NCI-H524 (cell line): ENCODE results near the gene KCNAB2.

ENCODE experiments used
- DNase-seq, 2 experiments: peaks; one replicate each; lab custom pipeline; 2025; lab: John Stamatoyannopoulos, UW

Gene KCNAB2

GRCh38 chr1:6045561-6045960, at the start of gene KCNAB2:
TSS of gene KCNAB2 (plus strand) at chr1:6045888. CDS start at chr1:6051537, 5,649 bp downstream.
- DNase-seq, result no peak

GRCh38 chr1:5996641-5997270, 48.9 kb upstream of the KCNAB2 start:
- no peak for DNase-seq

GRCh38 chr1:5997316-5997715, 48.4 kb upstream of the KCNAB2 start:
- no peak for DNase-seq

DNA sequence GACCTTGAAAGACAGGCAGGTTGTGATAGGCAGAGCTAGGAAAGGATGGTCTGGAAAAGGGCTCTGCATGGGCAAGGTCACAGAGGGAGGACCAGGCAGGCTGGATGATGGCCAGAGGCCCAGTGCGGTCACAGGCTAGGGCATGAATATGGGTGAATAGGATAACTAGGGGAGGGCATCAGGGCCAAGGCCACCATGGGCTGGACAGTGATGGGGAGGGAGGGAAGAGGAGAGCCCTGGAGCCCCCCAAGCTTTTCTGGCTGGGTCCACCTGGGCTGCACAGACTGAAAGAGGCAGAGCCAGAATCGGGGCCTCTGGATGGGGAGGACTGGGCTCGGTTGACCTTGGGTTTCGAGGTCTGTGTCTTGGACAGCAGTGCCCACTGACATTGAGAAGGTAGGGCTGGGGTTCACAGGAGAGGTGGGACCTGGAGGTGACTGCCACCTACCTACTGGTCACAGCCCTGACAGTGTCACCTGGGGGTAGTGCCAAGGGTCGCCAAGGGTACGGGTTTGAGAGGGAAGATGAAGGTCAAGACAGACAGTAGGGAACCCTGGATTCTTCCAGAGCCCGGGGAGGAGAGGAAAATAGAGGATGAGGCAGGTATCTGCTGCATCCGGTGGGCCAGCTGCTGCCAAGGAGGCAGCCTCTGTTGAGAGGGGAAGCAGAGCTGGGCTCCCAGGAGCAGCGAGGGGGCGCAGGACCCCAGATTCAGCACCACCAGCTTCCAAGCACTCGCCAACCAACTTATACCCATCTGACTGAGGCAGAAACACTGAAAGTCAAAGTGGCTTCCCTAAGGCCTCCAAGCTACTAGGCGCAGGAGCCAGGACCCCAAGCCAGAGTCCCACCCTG, 47.4 kb upstream of the KCNAB2 start:
- no peak for DNase-seq

- DNase-seq, result no peak
These were observed 46.8 kb upstream of the KCNAB2 start for GRCh38 chr1:5998906-5999301.

DNA sequence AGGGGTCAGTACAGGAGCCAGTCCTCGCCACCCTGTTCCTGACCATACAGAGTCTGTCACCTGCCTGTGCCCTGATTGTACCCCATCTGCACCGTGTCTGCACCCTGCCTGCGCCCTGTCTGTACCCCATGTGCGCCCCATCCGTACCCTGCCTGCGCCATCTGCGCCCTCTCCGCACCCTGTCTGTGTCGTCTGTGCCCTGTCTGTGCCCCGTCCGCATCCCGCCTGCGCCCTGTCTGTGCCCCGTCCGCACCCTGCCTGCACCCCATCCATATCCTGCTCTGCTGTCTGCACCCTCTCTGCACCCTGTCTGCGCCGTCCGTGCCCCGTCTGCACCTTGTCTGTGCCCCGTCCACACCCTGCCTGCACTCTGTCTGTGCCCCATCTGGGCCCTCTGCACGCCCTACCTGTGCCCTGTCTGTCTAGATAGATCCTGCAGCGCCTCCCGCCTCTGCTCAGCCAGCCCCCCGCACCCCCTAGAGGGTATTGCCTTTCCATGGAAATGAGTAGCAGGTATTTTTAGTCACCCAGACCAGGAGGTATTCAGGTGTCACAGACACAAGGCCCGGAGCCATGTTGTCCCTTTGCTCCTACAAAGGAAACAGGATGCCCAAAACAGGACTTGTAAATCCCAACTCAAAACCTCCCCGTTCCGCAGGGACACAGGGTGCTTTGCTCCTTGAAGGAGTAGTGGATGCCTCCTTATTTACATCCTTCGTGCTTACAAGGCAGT, 45.8 kb upstream of the KCNAB2 start:
- DNase-seq, result no peak

DNA sequence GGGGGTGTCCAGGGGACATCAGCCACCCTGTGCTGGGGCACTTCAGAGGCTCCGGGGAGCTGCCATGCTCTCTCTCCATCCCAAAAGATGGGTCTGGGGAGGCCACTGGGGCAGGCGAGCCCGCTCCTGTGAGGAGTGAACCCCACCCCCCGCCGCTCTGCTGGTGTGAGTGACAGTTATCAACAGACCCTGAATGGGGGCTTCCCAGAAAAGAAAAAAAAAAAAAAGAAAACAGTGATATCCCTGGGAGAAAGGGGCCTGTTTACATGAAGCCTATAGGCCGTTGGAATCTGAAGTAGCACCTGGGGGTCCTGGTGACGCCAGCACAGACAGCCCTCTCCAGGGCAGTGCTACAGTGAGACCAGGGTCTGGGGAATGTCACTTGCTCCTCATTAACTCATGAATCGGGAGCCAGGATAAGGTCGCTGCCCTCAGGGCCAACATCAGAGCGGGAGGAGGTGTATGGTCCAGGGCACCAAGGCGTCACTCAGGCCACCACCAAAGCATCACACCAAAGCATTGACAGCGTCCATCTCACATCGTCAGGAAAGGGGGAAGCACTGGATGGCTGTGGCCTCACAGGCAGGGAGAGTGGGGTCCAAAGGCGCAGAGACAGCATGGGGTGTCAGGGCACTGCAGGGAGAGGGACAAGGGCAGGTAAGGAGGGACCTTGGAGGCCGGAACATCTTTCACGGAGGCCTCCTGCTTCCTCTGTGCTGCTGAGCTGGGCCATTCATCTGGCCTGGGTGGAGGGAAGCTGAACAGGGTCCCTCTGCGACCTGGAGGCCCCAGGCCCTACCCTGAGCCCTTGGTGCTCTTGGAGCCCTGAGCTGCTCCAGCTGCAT, 45.0 kb upstream of the KCNAB2 start:
- no peak for DNase-seq

GRCh38 chr1:6001992-6002576, 43.6 kb upstream of the KCNAB2 start:
- peak; percentile 35 to 70 for DNase-seq

DNA sequence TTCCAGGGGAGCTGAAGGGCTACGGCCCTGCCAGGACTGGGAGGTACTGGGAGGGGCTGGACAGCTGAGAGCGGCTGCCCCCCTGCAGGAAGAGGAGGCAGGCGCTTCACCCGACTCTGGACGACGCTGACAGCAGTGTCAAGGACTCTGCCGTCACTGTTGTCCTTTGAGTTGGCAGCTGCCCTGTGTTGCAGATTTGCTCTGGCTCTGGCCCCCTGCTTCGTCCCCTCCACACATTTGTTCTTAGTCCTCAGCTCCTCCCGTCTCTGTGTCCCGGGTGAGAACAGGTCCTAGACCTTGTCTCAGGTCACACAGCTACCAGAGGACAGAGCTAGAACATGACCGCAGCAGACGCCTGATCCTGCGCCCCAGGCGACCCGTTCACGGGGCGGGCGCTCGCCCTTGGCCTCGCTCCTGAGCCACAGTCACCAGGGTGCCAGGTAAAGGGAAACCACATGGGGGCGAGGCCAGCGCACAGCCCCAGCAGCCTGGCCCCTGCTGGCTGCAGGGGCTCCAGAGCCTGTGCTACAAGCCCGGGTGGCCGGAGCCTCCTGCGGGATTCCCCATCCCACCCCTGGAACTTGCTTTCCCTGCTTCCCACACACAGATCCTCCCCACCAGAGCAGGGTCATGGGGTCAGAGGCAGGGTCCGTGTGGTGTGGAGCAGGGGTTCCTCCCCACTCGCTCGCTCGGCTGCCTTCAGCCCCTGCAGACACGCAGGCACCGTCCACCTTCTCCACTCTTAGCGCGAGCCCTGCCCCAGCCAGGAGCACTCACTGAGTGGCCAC, 42.8 kb upstream of the KCNAB2 start:
- DNase-seq, result peak in 1 of 2 experiments; percentile 55

- peak; percentile 75 to 90 for DNase-seq
These were observed 41.9 kb upstream of the KCNAB2 start for GRCh38 chr1:6003568-6004411.

DNA sequence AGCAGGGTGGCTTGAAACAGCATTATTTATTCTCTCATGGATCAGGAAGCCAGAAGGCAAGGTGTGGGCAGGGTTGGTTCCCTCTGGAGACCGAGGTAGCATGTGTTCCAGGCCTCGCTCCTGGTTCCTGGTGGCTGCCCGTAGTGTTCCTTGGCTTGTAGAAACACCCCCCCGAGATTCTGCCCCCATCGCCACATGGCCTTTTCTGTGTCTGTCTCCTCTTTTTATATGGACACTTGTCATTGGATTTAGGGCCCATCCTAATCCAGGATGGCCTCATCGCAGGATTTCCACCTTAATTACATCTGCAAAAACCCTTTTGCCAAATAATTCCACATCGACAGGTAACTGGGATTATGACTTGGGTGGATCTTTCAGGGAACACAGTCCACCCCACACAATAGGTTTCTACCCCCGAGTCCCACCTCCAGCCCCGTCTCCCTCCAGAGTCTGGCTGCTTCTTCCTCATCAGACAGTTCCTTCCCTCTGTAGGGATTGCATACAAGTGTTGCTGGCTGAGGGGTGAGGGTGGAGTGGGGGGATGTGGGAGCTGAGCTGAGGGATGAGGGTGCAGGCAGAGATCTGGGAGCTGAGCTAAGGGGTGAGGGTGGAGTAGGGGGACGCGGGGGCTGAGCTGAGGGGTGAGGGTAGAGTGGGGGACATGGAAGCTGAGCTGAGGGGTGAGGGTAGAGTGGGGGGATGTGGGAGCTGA, 41.1 kb upstream of the KCNAB2 start:
- DNase-seq, result no peak

GRCh38 chr1:6005276-6005917, 40.3 kb upstream of the KCNAB2 start:
- DNase-seq, result peak in 1 of 2 experiments; percentile 15

GRCh38 chr1:6006882-6007281, 38.8 kb upstream of the KCNAB2 start:
- DNase-seq, result no peak

DNA sequence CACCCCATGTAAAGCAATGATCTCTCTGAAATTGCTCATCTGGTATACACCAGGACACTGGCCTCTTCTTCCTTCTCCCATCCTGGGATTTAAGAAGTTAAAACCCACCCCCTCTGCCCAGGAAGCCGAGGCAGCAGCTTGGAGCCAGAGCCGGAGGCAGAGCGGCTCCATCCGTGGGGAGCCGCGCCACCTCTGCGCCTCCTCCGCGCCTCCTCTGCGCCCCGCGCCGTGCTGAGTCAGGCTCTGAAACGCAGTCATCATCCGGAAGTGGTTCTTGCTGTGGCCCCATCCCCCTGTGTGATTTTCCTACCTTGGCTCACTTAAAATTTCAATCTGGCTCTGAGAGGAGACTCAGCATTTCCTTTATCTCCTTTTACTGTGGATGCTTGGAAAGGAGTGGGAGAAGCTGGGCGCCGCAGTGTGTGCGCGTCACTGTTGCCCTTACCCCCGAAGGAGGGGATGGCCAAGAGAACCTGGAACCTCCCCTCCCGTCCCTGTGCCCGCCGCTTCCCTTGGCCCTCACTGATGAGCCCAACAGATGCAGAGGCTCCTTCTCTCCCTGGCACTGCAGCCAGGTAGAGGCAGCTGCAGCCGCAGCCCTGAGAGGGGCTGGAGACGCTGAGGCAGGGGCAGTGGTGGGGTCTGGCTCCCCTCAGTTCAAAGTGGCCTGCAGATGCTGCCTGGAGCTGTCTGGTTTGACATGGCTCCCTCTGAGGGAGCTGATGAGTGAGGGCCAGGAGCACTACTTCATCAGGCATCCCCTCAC, 38.2 kb upstream of the KCNAB2 start:
- DNase-seq, result no peak

GRCh38 chr1:6008084-6008415, 37.6 kb upstream of the KCNAB2 start:
- no peak for DNase-seq

DNA sequence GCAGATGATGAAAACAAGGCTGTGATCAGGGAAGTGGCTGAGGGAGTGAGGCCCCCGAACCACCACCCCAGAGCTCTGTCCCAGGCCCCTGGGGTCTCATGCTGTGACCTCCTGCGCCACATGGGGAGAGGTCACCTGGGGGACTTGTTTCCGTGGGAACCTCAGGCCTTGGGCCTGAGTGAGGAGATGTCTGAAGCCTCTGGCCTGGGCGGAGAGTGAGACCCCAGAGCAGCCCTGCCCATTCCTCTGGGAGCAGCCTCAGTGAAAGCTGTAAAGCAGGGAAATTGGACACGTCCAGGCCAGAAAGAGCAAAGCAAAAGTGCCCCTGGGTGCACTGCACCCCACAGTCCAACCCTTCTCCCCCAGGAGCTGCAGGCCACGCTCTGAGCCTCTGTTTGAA, 37.0 kb upstream of the KCNAB2 start:
- no peak for DNase-seq

- DNase-seq, result no peak
These were observed 36.3 kb upstream of the KCNAB2 start for GRCh38 chr1:6009120-6010040.
